Measurements from ENCODE around the gene NSG1. TPM values are rescaled to one million over a fixed set of nuclear protein-coding genes. Genes with fewer than 3 reads are reported as not detected.

NSG1 gene
- total RNA-seq, 1 donor from 2014 or later, result 52.4 TPM

- TF ChIP-seq, protein P1, sequence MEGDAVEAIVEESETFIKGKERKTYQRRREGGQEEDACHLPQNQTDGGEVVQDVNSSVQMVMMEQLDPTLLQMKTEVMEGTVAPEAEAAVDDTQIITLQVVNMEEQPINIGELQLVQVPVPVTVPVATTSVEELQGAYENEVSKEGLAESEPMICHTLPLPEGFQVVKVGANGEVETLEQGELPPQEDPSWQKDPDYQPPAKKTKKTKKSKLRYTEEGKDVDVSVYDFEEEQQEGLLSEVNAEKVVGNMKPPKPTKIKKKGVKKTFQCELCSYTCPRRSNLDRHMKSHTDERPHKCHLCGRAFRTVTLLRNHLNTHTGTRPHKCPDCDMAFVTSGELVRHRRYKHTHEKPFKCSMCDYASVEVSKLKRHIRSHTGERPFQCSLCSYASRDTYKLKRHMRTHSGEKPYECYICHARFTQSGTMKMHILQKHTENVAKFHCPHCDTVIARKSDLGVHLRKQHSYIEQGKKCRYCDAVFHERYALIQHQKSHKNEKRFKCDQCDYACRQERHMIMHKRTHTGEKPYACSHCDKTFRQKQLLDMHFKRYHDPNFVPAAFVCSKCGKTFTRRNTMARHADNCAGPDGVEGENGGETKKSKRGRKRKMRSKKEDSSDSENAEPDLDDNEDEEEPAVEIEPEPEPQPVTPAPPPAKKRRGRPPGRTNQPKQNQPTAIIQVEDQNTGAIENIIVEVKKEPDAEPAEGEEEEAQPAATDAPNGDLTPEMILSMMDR (IDR thresholded peaks at IDR 0.05; ENCODE audit: unreplicated experiment), result no peak
- H3K4me3 Mint-ChIP-seq (ENCODE audit: low read depth), result no peak overlapping the region
- no peaks in the 10 kb centered on the region for H3K4me1 Mint-ChIP-seq (ENCODE audit: low read depth)
Measured at GRCh38 chr4:4401036-4401435, 14.1 kb downstream of the NSG1 start.

GRCh38 chr4:4402966-4403365, 16.1 kb downstream of the NSG1 start:
- no peaks in the 10 kb centered on the region for H3K4me1 Mint-ChIP-seq (ENCODE audit: low read depth)
- peaks cover 20% of the 10 kb centered on the region for H3K36me3 Mint-ChIP-seq (ENCODE audit: insufficient read depth)
- no peak overlapping the region for H3K27ac Mint-ChIP-seq
- H3K9me3 Mint-ChIP-seq (ENCODE audit: low read depth), result no peaks in the 10 kb centered on the region
- TF ChIP-seq, protein P1 (IDR thresholded peaks at IDR 0.05; ENCODE audit: unreplicated experiment), result no peak
- DNase-seq (ENCODE audit: low spot score, unreplicated experiment), result no peak
- no peaks in the 10 kb centered on the region for H3K27me3 Mint-ChIP-seq
- no peak overlapping the region for H3K4me3 Mint-ChIP-seq (ENCODE audit: low read depth)

More at GRCh38 chr4:4401036-4401435, 14.1 kb downstream of the NSG1 start:
- no peak for DNase-seq (ENCODE audit: low spot score, unreplicated experiment)
- Mint-ChIP-seq H3K27me3 (no peaks in the 10 kb centered on the region), H3K9me3 (ENCODE audit: low read depth) (no peaks in the 10 kb centered on the region), H3K27ac (no peak overlapping the region), H3K36me3 (ENCODE audit: insufficient read depth) (peaks cover 24% of the 10 kb centered on the region)

GRCh38 chr4:4405358-4405962, 18.6 kb downstream of the NSG1 start:
- no peaks in the 10 kb centered on the region for H3K4me1 Mint-ChIP-seq (ENCODE audit: low read depth)
- no peak for DNase-seq (ENCODE audit: low spot score, unreplicated experiment)
- H3K27me3 Mint-ChIP-seq, result no peaks in the 10 kb centered on the region
- TF ChIP-seq, protein P1 (IDR thresholded peaks at IDR 0.05; ENCODE audit: unreplicated experiment), result no peak
- H3K36me3 Mint-ChIP-seq (ENCODE audit: insufficient read depth), result peaks cover 10% of the 10 kb centered on the region
- H3K9me3 Mint-ChIP-seq (ENCODE audit: low read depth), result no peaks in the 10 kb centered on the region
- no peak overlapping the region for H3K4me3 Mint-ChIP-seq (ENCODE audit: low read depth)
- no peak overlapping the region for H3K27ac Mint-ChIP-seq

- Mint-ChIP-seq H3K4me3 (ENCODE audit: low read depth) (no peak overlapping the region), H3K27me3 (no peaks in the 10 kb centered on the region), H3K4me1 (ENCODE audit: low read depth) (no peaks in the 10 kb centered on the region), H3K27ac (no peak overlapping the region), H3K9me3 (ENCODE audit: low read depth) (no peaks in the 10 kb centered on the region), H3K36me3 (ENCODE audit: insufficient read depth) (peaks cover 10% of the 10 kb centered on the region)
- DNase-seq (ENCODE audit: low spot score, unreplicated experiment), result no peak
- TF ChIP-seq, protein P1 (IDR thresholded peaks at IDR 0.05; ENCODE audit: unreplicated experiment), result no peak
Measured at GRCh38 chr4:4406455-4407298, 19.8 kb downstream of the NSG1 start.

- Mint-ChIP-seq H3K27me3 (no peaks in the 10 kb centered on the region), H3K9me3 (ENCODE audit: low read depth) (no peaks in the 10 kb centered on the region), H3K36me3 (ENCODE audit: insufficient read depth) (peaks cover 10% of the 10 kb centered on the region), H3K4me1 (ENCODE audit: low read depth) (no peaks in the 10 kb centered on the region), H3K4me3 (ENCODE audit: low read depth) (no peak overlapping the region), H3K27ac (no peak overlapping the region)
- no peak for DNase-seq (ENCODE audit: low spot score, unreplicated experiment)
- TF ChIP-seq, protein P1 (IDR thresholded peaks at IDR 0.05; ENCODE audit: unreplicated experiment), result no peak
Measured at GRCh38 chr4:4407299-4408131, 20.6 kb downstream of the NSG1 start.
